Kidney (tissue), 14 donors: Measurements from ENCODE around the gene UBE2N. TPM values are rescaled to one million over a fixed set of nuclear protein-coding genes. Genes with fewer than 3 reads are reported as not detected.
"Not testable (repeated sequence)": the region's sequence is repeated elsewhere in the genome, so short reads cannot be mapped to it uniquely, and the experiment has no call there.

Experiments used
- DNase-seq, 5 donors: peaks; one replicate each; pipeline ENCODE4 v3.0.0-alpha.2; 2013 to 2020
- FAIRE-seq: peaks from 2 replicates; lab custom pipeline; 2012; peaks lifted over from hg19 to GRCh38; lab: Jason Lieb, UNC
- H3K27ac ChIP-seq, 2 donors: one replicate each; pipeline ENCODE4 v1.7.0; 2013; ENCODE audit warnings: low read depth in 2 of 2, low read length in 2 of 2, inconsistent platforms in 1 of 2
- H3K27me3 ChIP-seq: one replicate; pipeline ENCODE4 v1.7.1; 2013; ENCODE audit warnings: low read length, inconsistent platforms; ENCODE audit not compliant: control insufficient read depth, insufficient read depth
- H3K36me3 ChIP-seq, 3 donors: one replicate each; pipeline versions ENCODE4 v1.7.0 to v1.7.1; 2013; ENCODE audit warnings: low read length in 3 of 3, control low read depth in 1 of 3, inconsistent platforms in 1 of 3; ENCODE audit not compliant: insufficient read depth in 3 of 3, control insufficient read depth in 2 of 3
- H3K4me1 ChIP-seq, 3 donors: one replicate each; pipeline versions ENCODE4 v1.7.0 to v1.7.1; 2013; ENCODE audit warnings: low read length in 3 of 3, inconsistent platforms in 1 of 3, low read depth in 1 of 3; ENCODE audit not compliant: control insufficient read depth in 2 of 3, insufficient read depth in 2 of 3
- H3K4me3 ChIP-seq, 3 donors: one replicate each; pipeline versions ENCODE4 v1.7.0 to v1.8.1; 2013; ENCODE audit warnings: low read length in 3 of 3, control low read depth in 1 of 3, inconsistent platforms in 1 of 3
- H3K9ac ChIP-seq, 3 donors: one replicate each; pipeline versions ENCODE4 v1.7.0 to v1.7.1; 2013; ENCODE audit warnings: low read length in 3 of 3, control low read depth in 1 of 3, inconsistent platforms in 1 of 3
- H3K9me3 ChIP-seq, 3 donors: one replicate each; pipeline versions ENCODE4 v1.7.0 to v1.7.1; 2013; ENCODE audit warnings: low read length in 3 of 3, control low read depth in 1 of 3, inconsistent platforms in 1 of 3; ENCODE audit not compliant: control insufficient read depth in 2 of 3, insufficient read depth in 1 of 3
- intact Hi-C: fragments of 100-400 bp; cut with DNase I; formaldehyde crosslinking; loops from one replicate; pipeline ENCODE4 v1.11.1; 2022
- polyA plus RNA-seq: library from polyadenylated mRNA; stranded (reverse); fragments of 350-450 nt; fragmentation: Illumina TruSeq; extraction: RNeasy Lipid Tissue Mini Kit (QIAGEN cat#74804); gene quantifications from one replicate; pipeline ENCODE4 v1.2.3, GENCODE V29; 2014; ENCODE audit warnings: low read depth, low replicate concordance; ENCODE audit not compliant: insufficient read depth
- total RNA-seq: library from RNA; stranded (reverse); fragmentation: NEBNext Ultra II Directional; extraction: Animal tissue kit (Norgen Biotek cat#: 25700); gene quantifications from one replicate; pipeline ENCODE4 v1.2.1, GENCODE V29; 2021
- TF ChIP-seq, protein P1 (sequence below): IDR thresholded peaks from 3 replicates; pipeline ENCODE4 v1.5.1; 2012; ENCODE audit warnings: mild to moderate bottlenecking, moderate library complexity, borderline replicate concordance; ENCODE audit not compliant: insufficient read depth; ENCODE audit errors: extremely low read depth
- donor health status: control.
- donor health status: control.
- donor health status: control.
- donor health status: control.
- donor health status: control.
- donor health status: DM: yes; HTN: yes; CAD: no.
- donor health status: Normal renal cell carcinoma (clear cell type).

UBE2N gene
- total and polyA plus RNA-seq, 2 donors from 2014 or later: 84.7 to 97.3 TPM

DNA sequence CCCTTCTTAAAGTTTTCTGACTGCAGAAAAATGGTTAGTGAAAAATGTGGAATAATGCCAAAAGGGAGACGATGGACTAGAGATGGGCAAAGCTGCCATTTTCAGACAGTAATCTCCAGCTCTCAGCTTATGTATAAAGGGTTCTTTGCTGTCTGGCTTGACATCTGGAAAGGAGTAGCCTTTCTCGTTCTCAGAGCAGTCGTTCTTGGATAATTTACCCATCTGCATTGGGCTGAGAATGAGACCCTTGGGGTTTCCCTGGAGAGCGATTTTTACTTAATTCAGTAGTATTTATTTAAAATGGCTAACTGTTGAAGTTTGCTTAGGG is 62.8 kb downstream of the UBE2N start:
- TF ChIP-seq, protein P1, sequence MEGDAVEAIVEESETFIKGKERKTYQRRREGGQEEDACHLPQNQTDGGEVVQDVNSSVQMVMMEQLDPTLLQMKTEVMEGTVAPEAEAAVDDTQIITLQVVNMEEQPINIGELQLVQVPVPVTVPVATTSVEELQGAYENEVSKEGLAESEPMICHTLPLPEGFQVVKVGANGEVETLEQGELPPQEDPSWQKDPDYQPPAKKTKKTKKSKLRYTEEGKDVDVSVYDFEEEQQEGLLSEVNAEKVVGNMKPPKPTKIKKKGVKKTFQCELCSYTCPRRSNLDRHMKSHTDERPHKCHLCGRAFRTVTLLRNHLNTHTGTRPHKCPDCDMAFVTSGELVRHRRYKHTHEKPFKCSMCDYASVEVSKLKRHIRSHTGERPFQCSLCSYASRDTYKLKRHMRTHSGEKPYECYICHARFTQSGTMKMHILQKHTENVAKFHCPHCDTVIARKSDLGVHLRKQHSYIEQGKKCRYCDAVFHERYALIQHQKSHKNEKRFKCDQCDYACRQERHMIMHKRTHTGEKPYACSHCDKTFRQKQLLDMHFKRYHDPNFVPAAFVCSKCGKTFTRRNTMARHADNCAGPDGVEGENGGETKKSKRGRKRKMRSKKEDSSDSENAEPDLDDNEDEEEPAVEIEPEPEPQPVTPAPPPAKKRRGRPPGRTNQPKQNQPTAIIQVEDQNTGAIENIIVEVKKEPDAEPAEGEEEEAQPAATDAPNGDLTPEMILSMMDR: no peak
- Histone ChIP-seq H3K9me3 (no peaks in the 10 kb centered on the region), H3K36me3 (no peaks in the 10 kb centered on the region), H3K27me3 (no peaks in the 10 kb centered on the region), H3K4me3 (peak overlapping the region; percentile 95 to 100 (median 95)), H3K27ac (peak overlapping the region; percentile 95 to 97), H3K4me1 (peaks cover 3 to 13% (median 8%) of the 10 kb centered on the region in 3 donors), H3K9ac (peak overlapping the region; percentile 97 to 100 (median 98))
- DNase-seq (peak in 1 of 5 donors; percentile 53), FAIRE-seq (no peak)
- intact Hi-C loops: no loop called here

- H3K4me3 ChIP-seq: peak overlapping the region; percentile 95 to 100 (median 95)
- H3K36me3 ChIP-seq, H3K27me3 ChIP-seq, FAIRE-seq, H3K9me3 ChIP-seq, intact Hi-C loops: not testable (repeated sequence)
- peak overlapping the region; percentile 97 to 100 (median 98) for H3K9ac ChIP-seq
- peaks cover 3 to 13% (median 6%) of the 10 kb centered on the region in 3 donors for H3K4me1 ChIP-seq
- H3K27ac ChIP-seq: peak overlapping the region; percentile 95 to 97
- peak; percentile 65 to 82 (median 74) for DNase-seq
Observed at GRCh38 chr12:93378196-93378997, 63.4 kb downstream of the UBE2N start.

DNA sequence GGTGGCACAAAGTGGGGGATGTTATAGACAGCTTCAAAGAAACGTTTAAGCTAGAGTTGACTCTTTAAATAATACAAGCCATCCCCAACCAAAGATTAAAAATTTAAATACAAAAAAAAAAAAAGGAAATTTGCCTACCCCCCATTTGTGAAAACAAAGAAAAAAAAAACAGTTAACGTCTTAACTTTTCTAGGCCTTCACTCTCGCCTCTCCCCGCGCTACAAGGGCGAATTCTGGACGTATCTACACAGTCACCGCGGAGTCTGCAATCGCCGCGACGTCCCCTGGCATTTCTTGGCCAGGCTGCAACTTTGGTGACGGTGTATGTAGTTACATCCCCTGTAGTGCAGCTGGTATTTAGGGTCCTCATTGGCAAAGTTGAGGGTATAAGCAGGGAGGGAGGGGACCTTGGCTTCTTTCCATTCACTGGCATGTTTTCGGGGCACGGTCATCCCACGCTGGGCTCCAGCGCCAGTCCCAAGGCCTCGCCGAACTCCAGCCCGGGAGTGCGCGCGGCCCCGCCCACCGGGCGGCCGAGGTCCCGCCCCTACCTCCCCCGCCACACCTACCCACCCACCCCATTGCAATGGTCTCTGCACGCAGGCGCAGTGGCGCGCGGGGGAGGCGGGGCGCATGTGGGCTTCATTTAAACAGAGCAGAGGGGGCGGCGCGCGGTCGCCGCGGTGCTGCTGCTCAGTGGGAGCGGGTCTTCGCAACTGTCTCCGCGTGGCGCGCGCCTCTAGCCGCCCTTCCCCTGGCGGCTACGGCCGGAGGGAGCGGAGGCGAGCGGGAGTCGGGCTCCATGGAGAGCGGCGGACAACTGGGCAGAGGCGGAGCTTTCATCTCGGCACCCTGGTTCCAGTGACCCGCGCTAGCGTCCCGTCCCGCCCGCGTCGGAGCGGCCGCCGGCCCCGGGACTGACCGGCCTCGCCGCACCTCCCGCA is 64.2 kb downstream of the UBE2N start, which contains the start of gene NUDT4:
Gene NUDT4, plus strand, starts transcription at position 674 of the 944 bp plus-strand sequence. CDS start 398 bp downstream, outside the sequence.
- Histone ChIP-seq H3K9ac (peak within 1 kb of the TSS; percentile 97 to 100 (median 98)), H3K27me3 (no peaks in the 10 kb centered on the region), H3K27ac (peak within 1 kb of the TSS; percentile 95 to 97), H3K36me3 (no peaks in the 10 kb centered on the region), H3K9me3 (no peaks in the 10 kb centered on the region), H3K4me3 (peak within 1 kb of the TSS; percentile 95 to 100 (median 95)), H3K4me1 (peaks cover 3 to 13% (median 6%) of the 10 kb centered on the region in 3 donors)
- intact Hi-C loops: no loop called here
- FAIRE-seq (no peak), DNase-seq (peak; percentile 98 to 99 (median 99))
- TF ChIP-seq, protein P1: peak; percentile 15
